ENCODE data around the gene TMEM247. TPM values are rescaled to one million over a fixed set of nuclear protein-coding genes. Genes with fewer than 3 reads are reported as not detected.

The TMEM247 gene
- total and polyA plus RNA-seq, 2 donors (not counting 3 experiments of a cell fraction or from before 2014, with no cell fraction given): not detected

DNA sequence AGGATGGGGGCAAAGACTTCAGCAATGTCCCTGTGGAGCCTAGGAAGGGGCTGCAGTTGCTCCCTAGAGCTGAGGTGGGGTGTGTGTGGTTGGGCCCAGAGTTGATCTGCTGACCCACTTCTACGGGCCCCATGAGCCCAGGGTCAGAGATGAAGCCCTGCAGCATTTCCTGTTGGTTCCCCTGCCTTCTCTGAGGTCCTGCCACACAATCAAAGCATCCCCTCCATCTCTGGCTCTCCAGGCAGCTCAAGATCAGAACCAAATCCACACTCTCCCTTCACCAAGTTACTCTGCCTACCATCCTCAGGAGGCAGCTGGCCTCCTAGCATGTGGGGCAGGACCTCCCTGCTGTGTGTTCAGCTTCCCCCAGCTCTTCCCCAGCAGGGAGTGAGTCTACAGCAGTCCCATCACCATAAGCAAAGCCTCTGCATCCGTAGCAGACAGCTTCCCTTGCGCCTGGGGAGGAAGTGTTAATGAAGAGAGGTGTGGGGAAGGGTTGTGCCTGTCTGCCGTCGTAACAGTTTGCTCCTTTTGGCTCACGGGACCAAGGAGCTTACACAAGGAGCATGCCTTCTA lies 26.9 kb downstream of the TMEM247 start:
- dilution Hi-C loops (cut with MboI; ENCODE audit: extremely low pct_ligation_motif_present, low sequenced_read_pairs): no loop called here
- BruUV-seq (replicated peaks): no TSS peak
- Histone ChIP-seq H3K4me1 (ENCODE audit: control insufficient read depth, extremely low read depth, insufficient read depth, low read length) (no peaks in the 10 kb centered on the region), H3K9ac (replicated peaks; ENCODE audit: extremely low read depth, insufficient read depth, low read length) (no peak overlapping the region), H4K20me1 (replicated peaks; ENCODE audit: control insufficient read depth, extremely low read depth, insufficient read depth, low read length) (no peaks in the 10 kb centered on the region), H3K79me2 (ENCODE audit: control insufficient read depth, insufficient read depth, low read length) (no peaks in the 10 kb centered on the region), H3K4me2 (ENCODE audit: insufficient read depth, low read length) (no peak overlapping the region), H3K27ac (ENCODE audit: insufficient read depth, low read depth, low read length) (no peak overlapping the region), H2AFZ (ENCODE audit: low read depth, low read length) (no peak overlapping the region), H3K4me3 (replicated peaks in 1 of 3; ENCODE audit: insufficient read depth in 1 of 3, low read depth in 1 of 3, low read length in 3 of 3) (no peak overlapping the region), H3K9me3 (replicated peaks; ENCODE audit: control insufficient read depth, insufficient read depth, low read length) (no peaks in the 10 kb centered on the region), H3K9me1 (replicated peaks; ENCODE audit: control insufficient read depth, extremely low read depth, insufficient read depth, low read length) (no peaks in the 10 kb centered on the region), H3K36me3 (ENCODE audit: control insufficient read depth in 2 of 2, extremely low read depth in 1 of 2, insufficient read depth in 2 of 2, low read length in 2 of 2) (no peaks in the 10 kb centered on the region), H3K27me3 (ENCODE audit: control insufficient read depth in 2 of 2, insufficient read depth in 2 of 2, low read length in 2 of 2) (peaks cover 0 to 6% of the 10 kb centered on the region in 2 experiments)
- ChIA-PET CTCF (no interaction called here), POLR2A (no interaction called here)
- TF ChIP-seq POLR2A (IDR thresholded peaks at IDR 0.05; ENCODE audit: low read depth, low read length) (no peak), MYC (IDR thresholded peaks at IDR 0.05; ENCODE audit: low read depth, low read length) (no peak), GATA2 (IDR thresholded peaks at IDR 0.05; ENCODE audit: insufficient read depth, insufficient read length, low read depth, low read length) (no peak), EZH2 (IDR thresholded peaks at IDR 0.05; ENCODE audit: borderline replicate concordance, low read depth, low read length, severe bottlenecking) (no peak), FOS (IDR thresholded peaks at IDR 0.05; ENCODE audit: borderline replicate concordance, insufficient read depth, low read length) (no peak), JUN (IDR thresholded peaks at IDR 0.05; ENCODE audit: borderline replicate concordance, insufficient read depth, insufficient read length, low read depth) (no peak), POLR2AphosphoS5 (IDR thresholded peaks at IDR 0.05; ENCODE audit: insufficient read depth, low read depth, low read length) (no peak)
- TF ChIP-seq, protein P1, sequence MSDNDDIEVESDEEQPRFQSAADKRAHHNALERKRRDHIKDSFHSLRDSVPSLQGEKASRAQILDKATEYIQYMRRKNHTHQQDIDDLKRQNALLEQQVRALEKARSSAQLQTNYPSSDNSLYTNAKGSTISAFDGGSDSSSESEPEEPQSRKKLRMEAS (IDR thresholded peaks at IDR 0.05; ENCODE audit: insufficient read depth, insufficient read length): no peak
- TF ChIP-seq, protein P2, sequence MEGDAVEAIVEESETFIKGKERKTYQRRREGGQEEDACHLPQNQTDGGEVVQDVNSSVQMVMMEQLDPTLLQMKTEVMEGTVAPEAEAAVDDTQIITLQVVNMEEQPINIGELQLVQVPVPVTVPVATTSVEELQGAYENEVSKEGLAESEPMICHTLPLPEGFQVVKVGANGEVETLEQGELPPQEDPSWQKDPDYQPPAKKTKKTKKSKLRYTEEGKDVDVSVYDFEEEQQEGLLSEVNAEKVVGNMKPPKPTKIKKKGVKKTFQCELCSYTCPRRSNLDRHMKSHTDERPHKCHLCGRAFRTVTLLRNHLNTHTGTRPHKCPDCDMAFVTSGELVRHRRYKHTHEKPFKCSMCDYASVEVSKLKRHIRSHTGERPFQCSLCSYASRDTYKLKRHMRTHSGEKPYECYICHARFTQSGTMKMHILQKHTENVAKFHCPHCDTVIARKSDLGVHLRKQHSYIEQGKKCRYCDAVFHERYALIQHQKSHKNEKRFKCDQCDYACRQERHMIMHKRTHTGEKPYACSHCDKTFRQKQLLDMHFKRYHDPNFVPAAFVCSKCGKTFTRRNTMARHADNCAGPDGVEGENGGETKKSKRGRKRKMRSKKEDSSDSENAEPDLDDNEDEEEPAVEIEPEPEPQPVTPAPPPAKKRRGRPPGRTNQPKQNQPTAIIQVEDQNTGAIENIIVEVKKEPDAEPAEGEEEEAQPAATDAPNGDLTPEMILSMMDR (IDR thresholded peaks at IDR 0.05; ENCODE audit: extremely low read depth in 1 of 2, insufficient read depth in 1 of 2, low read depth in 1 of 2, low read length in 2 of 2): no peak
- intact Hi-C loops (cut with micrococcal nuclease): no loop called here
- DNase-seq (ENCODE audit: low read depth, low spot score) (no peak), FAIRE-seq (no peak)
